Measurements from ENCODE around the gene FBXL3. TPM values are rescaled to one million over a fixed set of nuclear protein-coding genes. Genes with fewer than 3 reads are reported as not detected.
A peak's percentile ranks its signal among the peaks of the same experiment; 100 is the strongest.

Gene FBXL3
- total and polyA plus RNA-seq, 2 donors (not counting 1 experiment from before 2014, with no cell fraction given), result 20.5 to 78.0 TPM

DNA sequence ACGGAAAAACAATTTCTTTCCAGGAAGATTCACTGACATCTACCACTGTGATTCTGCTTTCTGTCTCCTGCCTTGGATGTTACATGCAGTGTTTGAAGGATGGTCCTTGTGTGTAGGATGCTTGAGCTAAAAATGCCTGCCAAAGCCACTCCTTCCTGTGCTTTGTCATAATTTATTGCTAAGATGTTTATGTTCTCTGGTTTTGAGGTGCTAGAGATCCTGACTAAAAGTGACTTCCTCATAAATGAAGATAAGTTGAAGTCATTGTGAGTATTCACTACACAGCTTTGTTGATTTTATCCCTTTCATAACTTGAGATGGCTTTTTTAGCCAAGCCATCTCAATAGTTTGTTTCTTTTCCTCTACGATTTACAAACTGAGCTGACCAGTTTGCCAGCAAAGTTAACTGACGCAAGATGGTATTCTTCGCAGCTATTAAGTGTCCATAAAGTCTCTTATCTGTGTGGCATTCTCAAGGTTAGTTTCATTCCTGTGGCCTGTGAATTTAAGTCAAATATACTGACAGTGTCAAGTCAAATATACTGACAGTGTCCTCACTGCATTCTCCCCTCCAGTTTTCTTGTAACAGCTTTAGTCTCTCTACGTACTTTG lies 15.7 kb upstream of the FBXL3 start:
- CTCF ChIA-PET, result interaction anchor here (0.9 kb wide), 1 partner anchor 63 kb away, joined by 3 read pairs; no protein-coding TSS in a partner anchor

GRCh38 chr13:77040835-77041234 lies 13.9 kb upstream of the FBXL3 start:
- DNase-seq (no peak), ATAC-seq (ENCODE audit: low read depth) (no peak)
- no peak overlapping the region for H3K4me3 Mint-ChIP-seq
- Histone ChIP-seq H3K79me2 (ENCODE audit: control insufficient read depth, insufficient read depth, low read length) (no peaks in the 10 kb centered on the region), H3K9ac (ENCODE audit: low read length) (no peak overlapping the region), H2AFZ (ENCODE audit: insufficient read depth, low read depth, low read length, poor library complexity, severe bottlenecking) (no peak overlapping the region), H3K4me2 (replicated peaks; ENCODE audit: low read depth, low read length, poor library complexity, severe bottlenecking) (no peak overlapping the region), H3K27ac (ENCODE audit: low read length in 2 of 2) (no peak overlapping the region), H3K9me3 (ENCODE audit: control extremely low read depth in 1 of 3, control insufficient read depth in 2 of 3, insufficient read depth in 1 of 3, low read length in 2 of 3) (peaks cover 0 to 1% (median 0%) of the 10 kb centered on the region in 3 donors), H3K27me3 (replicated peaks in 1 of 4; ENCODE audit: control extremely low read depth in 1 of 4, control insufficient read depth in 3 of 4, insufficient read depth in 4 of 4, low read length in 3 of 4) (no peaks in the 10 kb centered on the region), H3K36me3 (replicated peaks in 1 of 2; ENCODE audit: control extremely low read depth in 1 of 2, control insufficient read depth in 1 of 2, extremely low read depth in 1 of 2, insufficient read depth in 2 of 2, low read length in 1 of 2) (peaks cover 9 to 13% of the 10 kb centered on the region in 2 experiments), H3K4me1 (ENCODE audit: control insufficient read depth in 2 of 2, insufficient read depth in 2 of 2, low read length in 2 of 2) (no peaks in the 10 kb centered on the region), H4K20me1 (ENCODE audit: control insufficient read depth, insufficient read depth, low read length, poor library complexity, severe bottlenecking) (no peaks in the 10 kb centered on the region), H3K4me3 (ENCODE audit: control extremely low read depth in 1 of 5, extremely low read depth in 1 of 5, insufficient read depth in 1 of 5, low read depth in 2 of 5, low read length in 4 of 5) (no peak overlapping the region)
- no peaks in the 10 kb centered on the region for H3K9me3 Mint-ChIP-seq (ENCODE audit: insufficient read depth)
- intact Hi-C loops (cut with micrococcal nuclease), result no loop called here
- WGBS (ENCODE audit: insufficient coverage), result 95% methylated on average over 9 of the region's 9 CpGs
- no peak overlapping the region for H3K27ac Mint-ChIP-seq
- POLR2A ChIA-PET, result no interaction called here
- no peaks in the 10 kb centered on the region for H3K4me1 Mint-ChIP-seq
- no peaks in the 10 kb centered on the region for H3K27me3 Mint-ChIP-seq
- TF ChIP-seq EZH2 (IDR thresholded peaks at IDR 0.05; ENCODE audit: borderline replicate concordance, insufficient read depth, low read depth, low read length, poor library complexity, severe bottlenecking), result no peak
- TF ChIP-seq, protein P1, sequence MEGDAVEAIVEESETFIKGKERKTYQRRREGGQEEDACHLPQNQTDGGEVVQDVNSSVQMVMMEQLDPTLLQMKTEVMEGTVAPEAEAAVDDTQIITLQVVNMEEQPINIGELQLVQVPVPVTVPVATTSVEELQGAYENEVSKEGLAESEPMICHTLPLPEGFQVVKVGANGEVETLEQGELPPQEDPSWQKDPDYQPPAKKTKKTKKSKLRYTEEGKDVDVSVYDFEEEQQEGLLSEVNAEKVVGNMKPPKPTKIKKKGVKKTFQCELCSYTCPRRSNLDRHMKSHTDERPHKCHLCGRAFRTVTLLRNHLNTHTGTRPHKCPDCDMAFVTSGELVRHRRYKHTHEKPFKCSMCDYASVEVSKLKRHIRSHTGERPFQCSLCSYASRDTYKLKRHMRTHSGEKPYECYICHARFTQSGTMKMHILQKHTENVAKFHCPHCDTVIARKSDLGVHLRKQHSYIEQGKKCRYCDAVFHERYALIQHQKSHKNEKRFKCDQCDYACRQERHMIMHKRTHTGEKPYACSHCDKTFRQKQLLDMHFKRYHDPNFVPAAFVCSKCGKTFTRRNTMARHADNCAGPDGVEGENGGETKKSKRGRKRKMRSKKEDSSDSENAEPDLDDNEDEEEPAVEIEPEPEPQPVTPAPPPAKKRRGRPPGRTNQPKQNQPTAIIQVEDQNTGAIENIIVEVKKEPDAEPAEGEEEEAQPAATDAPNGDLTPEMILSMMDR (IDR thresholded peaks at IDR 0.05), result no peak
- CTCF ChIA-PET, result no interaction called here

More for the DNA sequence above, 15.7 kb upstream of the FBXL3 start:
- H3K27ac Mint-ChIP-seq, result no peak overlapping the region
- DNase-seq (no peak), ATAC-seq (ENCODE audit: low read depth) (no peak)
- no peak overlapping the region for H3K9ac ChIP-seq (ENCODE audit: low read length)
- H3K4me3 ChIP-seq (ENCODE audit: control extremely low read depth in 1 of 5, extremely low read depth in 1 of 5, insufficient read depth in 1 of 5, low read depth in 2 of 5, low read length in 4 of 5), result no peak overlapping the region
- no peak overlapping the region for H2AFZ ChIP-seq (ENCODE audit: insufficient read depth, low read depth, low read length, poor library complexity, severe bottlenecking)
- H3K4me1 Mint-ChIP-seq, result no peaks in the 10 kb centered on the region
- no peaks in the 10 kb centered on the region for H3K79me2 ChIP-seq (ENCODE audit: control insufficient read depth, insufficient read depth, low read length)
- peak overlapping the region in 1 of 2 donors; percentile 17 for H3K27ac ChIP-seq (ENCODE audit: low read length in 2 of 2)
- H3K36me3 ChIP-seq (replicated peaks in 1 of 2; ENCODE audit: control extremely low read depth in 1 of 2, control insufficient read depth in 1 of 2, extremely low read depth in 1 of 2, insufficient read depth in 2 of 2, low read length in 1 of 2), result peaks cover 9 to 26% of the 10 kb centered on the region in 2 experiments
- intact Hi-C loops (cut with micrococcal nuclease), result no loop called here
- POLR2A ChIA-PET, result interaction anchor here (0.7 to 1.5 kb wide), 2 partner anchors 16 to 93 kb away, joined by 4 to 5 read pairs; partner anchors contain the start of gene FBXL3
- H3K4me1 ChIP-seq (ENCODE audit: control insufficient read depth in 2 of 2, insufficient read depth in 2 of 2, low read length in 2 of 2), result no peaks in the 10 kb centered on the region
- no peaks in the 10 kb centered on the region for H3K9me3 Mint-ChIP-seq (ENCODE audit: insufficient read depth)
- no peaks in the 10 kb centered on the region for H4K20me1 ChIP-seq (ENCODE audit: control insufficient read depth, insufficient read depth, low read length, poor library complexity, severe bottlenecking)
- H3K4me3 Mint-ChIP-seq, result no peak overlapping the region
- no peaks in the 10 kb centered on the region for H3K27me3 ChIP-seq (replicated peaks in 1 of 4; ENCODE audit: control extremely low read depth in 1 of 4, control insufficient read depth in 3 of 4, insufficient read depth in 4 of 4, low read length in 3 of 4)
- WGBS (ENCODE audit: insufficient coverage), result 71% methylated on average over 2 of the region's 5 CpGs
- no peaks in the 10 kb centered on the region for H3K9me3 ChIP-seq (ENCODE audit: control extremely low read depth in 1 of 3, control insufficient read depth in 2 of 3, insufficient read depth in 1 of 3, low read length in 2 of 3)
- H3K4me2 ChIP-seq (replicated peaks; ENCODE audit: low read depth, low read length, poor library complexity, severe bottlenecking), result no peak overlapping the region
- no peaks in the 10 kb centered on the region for H3K27me3 Mint-ChIP-seq
- TF ChIP-seq, protein P1 (IDR thresholded peaks at IDR 0.05), result no peak
- no peak for TF ChIP-seq EZH2 (IDR thresholded peaks at IDR 0.05; ENCODE audit: borderline replicate concordance, insufficient read depth, low read depth, low read length, poor library complexity, severe bottlenecking)

Data from B cell (primary cell).